Naive thymus-derived CD4-positive, alpha-beta T cell (primary cell): ENCODE measurements around the gene SUSD1. TPM values are rescaled to one million over a fixed set of nuclear protein-coding genes. Genes with fewer than 3 reads are reported as not detected.

ENCODE experiments used
- ATAC-seq: fragments of 150-1000 bp; cut with Tn5 transposase; 2 replicates; pipeline ENCODE4 v1.10.0; 2021; ENCODE audit warnings: mild to moderate bottlenecking, moderate library complexity
- CTCF ChIA-PET: fragments of 350-600 bp; sonication (Branson Sonifier 250); formaldehyde crosslinking; loops from one replicate; lab custom pipeline; 2021; ENCODE audit warnings: antibody characterized with exemption; lab: Charles Lee
- POLR2A ChIA-PET: fragments of 350-600 bp; sonication (Branson Sonifier 250); formaldehyde crosslinking; loops from one replicate; lab custom pipeline; 2021; ENCODE audit warnings: antibody characterized with exemption, inconsistent platforms; lab: Charles Lee
- DNase-seq, 9 donors: peaks; one replicate each; pipeline versions ENCODE4 v3.0.0 to v3.0.0-alpha.2; 2020 to 2022; ENCODE audit warnings: mixed read lengths in 1 of 9
- H3K27ac ChIP-seq: one replicate; pipeline ENCODE4 v1.7.0; 2013; ENCODE audit warnings: mild to moderate bottlenecking, low read depth, low read length, moderate library complexity
- H3K27me3 ChIP-seq, 2 donors: one replicate each; pipeline ENCODE4 v1.7.0; 2013; ENCODE audit warnings: low read length in 2 of 2, mild to moderate bottlenecking in 2 of 2, moderate library complexity in 2 of 2; ENCODE audit not compliant: control insufficient read depth in 2 of 2, insufficient read depth in 2 of 2
- H3K36me3 ChIP-seq, 3 experiments: 1 replicate in 2 of 3; 2 replicates in 1 of 3; pipeline ENCODE4 v1.7.0; 2013; ENCODE audit warnings: low read length in 3 of 3, mild to moderate bottlenecking in 3 of 3, moderate library complexity in 1 of 3; ENCODE audit not compliant: insufficient read depth in 3 of 3, control insufficient read depth in 2 of 3
- H3K4me1 ChIP-seq, 2 donors: one replicate each; pipeline ENCODE4 v1.7.0; 2013; ENCODE audit warnings: low read length in 2 of 2, mild to moderate bottlenecking in 2 of 2, moderate library complexity in 1 of 2; ENCODE audit not compliant: control insufficient read depth in 2 of 2, insufficient read depth in 2 of 2
- H3K4me3 ChIP-seq: 2 replicates; pipeline ENCODE4 v1.7.0; 2013; ENCODE audit warnings: mild to moderate bottlenecking, low read length
- H3K9me3 ChIP-seq, 3 experiments: 1 replicate in 2 of 3; 2 replicates in 1 of 3; pipeline ENCODE4 v1.7.0; 2013; ENCODE audit warnings: low read length in 3 of 3; ENCODE audit not compliant: control insufficient read depth in 2 of 3
- H3K27ac Mint-ChIP-seq, 9 donors: one replicate each; pipeline ENCODE4 v1.8.0; 2020 to 2022; ENCODE audit warnings: mixed read lengths in 9 of 9, mild to moderate bottlenecking in 8 of 9, moderate library complexity in 5 of 9, inconsistent platforms in 2 of 9
- H3K27me3 Mint-ChIP-seq, 5 donors: one replicate each; pipeline ENCODE4 v1.8.0; 2021 to 2022; ENCODE audit warnings: mixed read lengths in 5 of 5, mild to moderate bottlenecking in 1 of 5
- H3K36me3 Mint-ChIP-seq, 5 donors: one replicate each; pipeline ENCODE4 v1.8.0; 2020 to 2022; ENCODE audit warnings: mixed read lengths in 5 of 5, mild to moderate bottlenecking in 3 of 5, inconsistent platforms in 1 of 5
- H3K4me1 Mint-ChIP-seq, 7 donors: one replicate each; pipeline ENCODE4 v1.8.0; 2020 to 2022; ENCODE audit warnings: mixed read lengths in 7 of 7, mild to moderate bottlenecking in 3 of 7, inconsistent platforms in 1 of 7
- H3K4me3 Mint-ChIP-seq, 10 donors: one replicate each; pipeline ENCODE4 v1.8.0; 2020 to 2022; ENCODE audit warnings: mild to moderate bottlenecking in 10 of 10, mixed read lengths in 10 of 10, moderate library complexity in 6 of 10, inconsistent platforms in 2 of 10
- H3K9me3 Mint-ChIP-seq, 11 donors: one replicate each; pipeline ENCODE4 v1.8.0; 2020 to 2022; ENCODE audit warnings: mixed read lengths in 11 of 11, mild to moderate bottlenecking in 4 of 11, inconsistent platforms in 1 of 11, moderate library complexity in 1 of 11
- intact Hi-C, 2 donors: fragments of 100-400 bp; cut with micrococcal nuclease; formaldehyde crosslinking; loops; one replicate each; pipeline ENCODE4 v1.15.1; 2023
- polyA plus RNA-seq, 2 donors: library from polyadenylated mRNA; unstranded; fragments of 300-500 nt; fragmentation: Illumina TruSeq; gene quantifications; one replicate each; pipeline ENCODE4 v1.2.3, GENCODE V29; 2021
- total RNA-seq, 6 experiments: library from RNA in 5 of 6; stranded (reverse) in 5 of 6; gene quantifications; 1 replicate in 5 of 6; 2 replicates in 1 of 6; pipeline ENCODE4 v1.2.3 and lab custom pipeline; 2021 to 2026

Gene SUSD1
- total and polyA plus RNA-seq, 7 experiments from 2014 or later, result 2.3 to 27.0 (median 4.6) TPM

DNA sequence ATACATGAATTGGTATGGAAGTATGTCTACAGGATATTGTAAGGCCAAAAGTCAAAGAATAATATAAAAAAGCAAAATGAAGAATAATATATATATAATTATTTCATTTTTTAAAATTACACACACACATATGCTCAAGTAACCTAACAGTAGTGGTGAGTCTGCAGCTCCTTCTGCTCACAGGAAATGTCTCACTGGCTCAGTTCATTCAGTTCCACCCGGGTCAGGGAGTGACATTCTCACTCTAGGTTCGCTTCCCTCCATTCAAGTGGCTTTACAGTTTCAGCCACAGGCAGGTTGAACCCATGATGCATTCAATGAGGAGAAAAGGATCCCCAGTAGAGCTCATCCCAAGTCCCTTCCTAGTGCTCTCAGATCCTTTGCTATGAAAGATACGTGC, 90.8 kb downstream of the SUSD1 start:
- H3K4me1 ChIP-seq, result no peaks in the 10 kb centered on the region
- ATAC-seq (no peak), DNase-seq (no peak)
- intact Hi-C loops, result loop anchor here in 1 of 2 donors (10.0 kb wide), 1 partner anchor 710 kb away; no protein-coding TSS in a partner anchor
- ChIA-PET CTCF (interaction anchor here (1.0 to 2.3 kb wide), 5 partner anchors 9 to 276 kb away, joined by 3 to 6 read pairs (median 3); no protein-coding TSS in a partner anchor), POLR2A (no interaction called here)
- Mint-ChIP-seq H3K27ac (no peak overlapping the region), H3K4me1 (peaks cover 0 to 4% (median 0%) of the 10 kb centered on the region in 7 donors), H3K9me3 (peaks cover 0 to 4% (median 0%) of the 10 kb centered on the region in 11 donors), H3K4me3 (no peak overlapping the region), H3K27me3 (no peaks in the 10 kb centered on the region), H3K36me3 (peaks cover 5 to 19% (median 7%) of the 10 kb centered on the region in 5 donors)
- no peaks in the 10 kb centered on the region for H3K27me3 ChIP-seq
- H3K4me3 ChIP-seq, result no peak overlapping the region
- no peak overlapping the region for H3K27ac ChIP-seq
- no peaks in the 10 kb centered on the region for H3K9me3 ChIP-seq
- no peaks in the 10 kb centered on the region for H3K36me3 ChIP-seq

DNA sequence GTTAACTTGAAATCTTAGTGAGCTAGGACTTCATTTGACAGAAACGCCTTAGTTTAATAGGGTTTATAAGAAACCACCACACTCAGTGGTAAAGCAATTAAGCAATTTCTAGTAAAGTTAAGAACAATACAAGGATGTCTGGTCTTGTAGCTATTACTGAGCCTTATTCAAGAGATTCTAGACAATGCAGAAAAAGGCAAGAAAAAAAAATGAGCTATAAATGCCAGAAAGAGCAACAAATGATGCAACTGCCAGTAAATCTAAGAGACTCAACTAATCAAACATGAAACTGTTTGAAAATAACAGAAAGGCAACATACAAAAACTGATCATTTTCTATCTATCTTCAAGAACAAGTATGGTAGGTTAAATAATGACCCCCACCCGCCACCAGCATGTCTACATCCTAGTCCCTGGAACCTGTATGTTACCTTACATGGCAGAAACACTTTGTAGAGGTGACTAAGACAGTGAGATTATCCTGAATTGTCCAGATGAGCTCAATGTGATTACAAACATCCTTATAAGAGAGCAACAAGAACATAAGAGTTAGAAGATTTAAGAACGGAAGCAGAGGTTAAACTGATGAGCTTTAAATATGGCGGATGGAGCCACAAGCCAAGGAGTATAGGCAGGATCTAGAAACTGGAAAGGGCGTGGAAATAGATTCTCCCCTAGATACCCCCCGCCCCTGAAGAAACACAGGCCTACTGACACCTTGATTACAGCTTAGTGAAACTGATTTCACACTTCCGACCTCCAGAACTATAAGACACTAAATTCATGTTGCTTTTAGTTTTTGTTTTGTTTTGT, 93.0 kb downstream of the SUSD1 start:
- Histone ChIP-seq H3K4me1 (peaks cover 0 to 1% of the 10 kb centered on the region in 2 donors), H3K27ac (no peak overlapping the region), H3K36me3 (no peaks in the 10 kb centered on the region), H3K4me3 (no peak overlapping the region), H3K27me3 (no peaks in the 10 kb centered on the region), H3K9me3 (no peaks in the 10 kb centered on the region)
- H3K27me3 Mint-ChIP-seq, result no peaks in the 10 kb centered on the region
- ChIA-PET POLR2A (interaction anchor here (0.6 kb wide), 1 partner anchor 275 kb away, joined by 4 read pairs; no protein-coding TSS in a partner anchor), CTCF (interaction anchor here (0.6 to 1.0 kb wide), 4 partner anchors 256 to 570 kb away, joined by 3 read pairs; no protein-coding TSS in a partner anchor)
- ATAC-seq (no peak), DNase-seq (no peak)
- H3K9me3 Mint-ChIP-seq, result peaks cover 0 to 4% (median 0%) of the 10 kb centered on the region in 11 donors
- no peak overlapping the region for H3K27ac Mint-ChIP-seq
- H3K4me1 Mint-ChIP-seq, result peaks cover 0 to 3% (median under 1%) of the 10 kb centered on the region in 7 donors
- intact Hi-C loops, result loop anchor here in 1 of 2 donors (10.0 kb wide), 1 partner anchor 713 kb away; no protein-coding TSS in a partner anchor
- peaks cover 5 to 15% (median 7%) of the 10 kb centered on the region in 5 donors for H3K36me3 Mint-ChIP-seq
- no peak overlapping the region for H3K4me3 Mint-ChIP-seq

DNA sequence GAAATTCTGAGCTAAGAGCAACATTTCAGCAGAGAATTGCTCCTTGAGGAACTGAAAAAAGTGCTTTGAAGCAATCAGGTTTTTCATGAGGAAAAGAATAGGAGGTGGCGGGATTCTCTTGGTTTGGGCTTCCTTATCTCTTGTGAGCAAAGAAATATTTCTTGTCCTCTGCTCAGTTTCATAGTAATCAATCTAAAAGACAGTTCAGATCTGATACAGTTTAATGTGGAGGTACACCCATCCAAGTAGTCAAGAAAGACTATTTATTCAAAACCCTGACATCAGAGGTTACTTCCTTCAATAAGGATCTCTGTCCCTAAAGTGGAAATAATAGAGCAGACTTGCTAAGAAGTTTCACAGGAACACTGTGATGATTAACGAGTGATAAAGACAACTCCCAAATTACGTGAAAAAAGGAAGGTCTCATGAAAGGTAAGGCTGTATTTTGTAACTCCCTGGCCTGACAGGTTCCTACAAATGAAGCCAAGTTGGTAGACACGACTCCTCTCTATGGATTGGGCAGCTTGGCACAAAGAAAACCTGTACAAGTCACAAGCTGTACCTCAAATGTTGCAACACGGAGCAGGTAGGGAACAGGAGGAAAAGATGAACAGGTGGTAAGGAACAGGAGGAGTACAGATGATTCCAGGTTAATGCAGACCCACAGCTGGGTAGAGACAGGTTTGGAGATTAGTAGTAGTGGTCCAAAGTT, 94.1 kb downstream of the SUSD1 start:
- no peak for DNase-seq
- Mint-ChIP-seq H3K4me3 (no peak overlapping the region), H3K36me3 (peaks cover 5 to 15% (median 7%) of the 10 kb centered on the region in 5 donors), H3K27ac (no peak overlapping the region), H3K9me3 (peaks cover 0 to 4% (median 0%) of the 10 kb centered on the region in 11 donors), H3K4me1 (peaks cover 0 to 8% (median 6%) of the 10 kb centered on the region in 7 donors), H3K27me3 (no peaks in the 10 kb centered on the region)
- Histone ChIP-seq H3K27ac (no peak overlapping the region), H3K4me3 (no peak overlapping the region), H3K9me3 (no peaks in the 10 kb centered on the region), H3K27me3 (no peaks in the 10 kb centered on the region), H3K4me1 (peaks cover 0 to 3% of the 10 kb centered on the region in 2 donors), H3K36me3 (no peaks in the 10 kb centered on the region)
- CTCF ChIA-PET, result no interaction called here
- POLR2A ChIA-PET, result interaction anchor here (0.6 kb wide), 1 partner anchor 276 kb away, joined by 4 read pairs; no protein-coding TSS in a partner anchor
- intact Hi-C loops, result loop anchor here in 1 of 2 donors (10.0 kb wide), 1 partner anchor 714 kb away; no protein-coding TSS in a partner anchor
- ATAC-seq, result no peak

DNA sequence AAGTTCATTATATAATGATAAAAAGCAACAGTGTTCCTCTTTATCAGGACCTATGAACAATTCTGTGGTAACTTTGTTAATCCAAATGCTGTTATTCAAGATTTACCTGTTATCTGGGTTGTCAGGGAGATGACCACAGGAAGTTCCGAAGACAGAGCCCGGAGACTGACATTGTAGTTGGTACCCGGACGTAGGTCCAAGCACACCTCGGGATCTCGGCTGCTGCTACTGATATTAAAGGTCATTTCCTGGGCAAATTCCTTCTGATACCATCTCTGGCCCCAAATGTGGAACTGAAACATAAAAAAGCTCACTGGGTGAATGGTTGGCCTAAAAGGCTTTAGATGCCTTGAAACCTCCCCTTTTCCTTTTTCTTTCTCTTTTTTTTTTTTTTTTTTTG, 96.7 kb downstream of the SUSD1 start:
- intact Hi-C loops, result no loop called here
- CTCF ChIA-PET, result interaction anchor here (0.7 to 2.1 kb wide), 3 partner anchors 247 to 320 kb away, joined by 3 to 15 read pairs (median 5); no protein-coding TSS in a partner anchor
- peaks cover 14 to 23% (median 19%) of the 10 kb centered on the region in 7 donors for H3K4me1 Mint-ChIP-seq

DNA sequence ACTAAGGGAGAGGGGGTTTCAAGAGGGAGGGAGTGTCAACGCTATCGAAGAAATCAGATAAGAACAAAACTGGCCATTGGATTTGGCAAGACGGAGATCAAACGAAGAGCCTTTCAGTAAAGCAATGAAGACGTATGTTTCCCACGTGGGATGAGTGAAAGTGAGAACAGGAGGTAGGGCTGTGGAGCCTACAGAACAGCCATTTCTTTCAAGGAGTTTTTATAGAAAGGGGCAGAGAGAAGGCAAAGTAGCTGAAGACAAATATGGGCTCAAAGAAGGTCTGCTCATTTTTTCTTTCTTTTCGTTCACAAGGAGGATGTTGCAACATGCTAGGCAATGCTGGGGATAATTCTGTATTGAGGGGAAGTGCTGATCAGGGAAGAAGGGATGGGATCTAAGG, 98.3 kb downstream of the SUSD1 start:
- H3K27ac Mint-ChIP-seq, result peak overlapping the region in 2 of 9 donors; percentile 1 to 3
- Histone ChIP-seq H3K9me3 (no peaks in the 10 kb centered on the region), H3K27ac (no peak overlapping the region), H3K4me1 (peaks cover 3 to 16% of the 10 kb centered on the region in 2 donors), H3K27me3 (no peaks in the 10 kb centered on the region), H3K4me3 (no peak overlapping the region), H3K36me3 (no peaks in the 10 kb centered on the region)
- H3K27me3 Mint-ChIP-seq, result no peaks in the 10 kb centered on the region
- CTCF ChIA-PET, result interaction anchor here (2.1 kb wide), 1 partner anchor 318 kb away, joined by 15 read pairs; no protein-coding TSS in a partner anchor
- H3K4me3 Mint-ChIP-seq, result peak overlapping the region in 2 of 10 donors; percentile 23 to 39
- intact Hi-C loops, result no loop called here
- POLR2A ChIA-PET, result no interaction called here
- H3K9me3 Mint-ChIP-seq, result no peaks in the 10 kb centered on the region
- DNase-seq (no peak), ATAC-seq (no peak)
- H3K4me1 Mint-ChIP-seq, result peaks cover 14 to 35% (median 28%) of the 10 kb centered on the region in 7 donors
- peaks cover 0 to 12% (median 0%) of the 10 kb centered on the region in 5 donors for H3K36me3 Mint-ChIP-seq

More for the DNA sequence above, 96.7 kb downstream of the SUSD1 start:
- Mint-ChIP-seq H3K9me3 (peaks cover 0 to 3% (median 0%) of the 10 kb centered on the region in 11 donors), H3K27ac (no peak overlapping the region), H3K36me3 (peaks cover 3 to 18% (median 5%) of the 10 kb centered on the region in 5 donors), H3K27me3 (no peaks in the 10 kb centered on the region), H3K4me3 (no peak overlapping the region)
- DNase-seq (no peak), ATAC-seq (no peak)
- POLR2A ChIA-PET, result no interaction called here
- Histone ChIP-seq H3K4me1 (peaks cover 3 to 10% of the 10 kb centered on the region in 2 donors), H3K27ac (no peak overlapping the region), H3K4me3 (no peak overlapping the region), H3K9me3 (no peaks in the 10 kb centered on the region), H3K36me3 (no peaks in the 10 kb centered on the region), H3K27me3 (no peaks in the 10 kb centered on the region)

DNA sequence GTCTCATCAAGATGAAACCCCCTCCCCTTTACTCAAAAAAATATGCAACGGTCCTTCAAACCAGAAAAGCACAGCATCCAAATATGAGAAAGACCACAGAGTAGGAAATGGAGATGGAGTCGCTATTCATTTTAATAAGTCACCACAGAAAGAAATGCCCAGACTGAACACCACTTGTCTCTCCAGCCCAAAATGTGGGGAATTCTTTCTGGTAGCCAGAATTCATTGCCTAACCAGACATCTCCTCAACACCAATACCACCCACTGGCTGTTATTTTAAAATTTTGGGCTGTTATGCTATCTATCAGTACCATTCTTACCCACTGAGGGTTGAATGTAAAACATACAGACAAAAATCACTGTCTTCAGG, 100.1 kb downstream of the SUSD1 start:
- ChIA-PET POLR2A (interaction anchor here (0.6 to 2.9 kb wide), 8 partner anchors 19 to 315 kb away, joined by 3 to 9 read pairs (median 3); partner anchors contain the start of gene UGCG), CTCF (interaction anchor here (0.6 to 4.9 kb wide), 30 partner anchors 9 to 560 kb away, joined by 3 to 96 read pairs (median 4); partner anchors contain the start of gene SHOC1)
- H3K36me3 Mint-ChIP-seq, result peaks cover 0 to 15% (median 5%) of the 10 kb centered on the region in 5 donors
- peak overlapping the region in 4 of 9 donors; percentile 6 to 85 (median 62) for H3K27ac Mint-ChIP-seq
- peaks cover 14 to 38% (median 28%) of the 10 kb centered on the region in 7 donors for H3K4me1 Mint-ChIP-seq
- peak overlapping the region in 3 of 10 donors; percentile 72 to 79 (median 75) for H3K4me3 Mint-ChIP-seq
- Histone ChIP-seq H3K27ac (no peak overlapping the region), H3K4me1 (peaks cover 3 to 16% of the 10 kb centered on the region in 2 donors), H3K27me3 (no peaks in the 10 kb centered on the region), H3K9me3 (no peaks in the 10 kb centered on the region), H3K4me3 (no peak overlapping the region), H3K36me3 (no peaks in the 10 kb centered on the region)
- intact Hi-C loops, result loop anchor here (2.0 kb wide), 1 partner anchor 178 kb away; the partner anchor contains the start of gene UGCG (in 2 of the 2)
- no peak for DNase-seq
- no peaks in the 10 kb centered on the region for H3K9me3 Mint-ChIP-seq
- no peak for ATAC-seq
- H3K27me3 Mint-ChIP-seq, result no peaks in the 10 kb centered on the region
